ENCODE measurements around the gene FLRT2.

FLRT2 gene

GRCh38 chr14:85580536-85581140 lies 50.7 kb downstream of the FLRT2 start:
- Histone ChIP-seq H3K4me3 (ENCODE audit: low read depth in 1 of 2, low read length in 2 of 2) (no peak overlapping the region), H3K4me1 (ENCODE audit: control insufficient read depth in 1 of 2, insufficient read depth in 2 of 2, low read length in 2 of 2) (peaks cover 0 to 4% of the 10 kb centered on the region in 2 donors), H3K27ac (ENCODE audit: low read length) (no peak overlapping the region), H3K9me3 (ENCODE audit: control insufficient read depth in 1 of 2, low read length in 2 of 2) (no peaks in the 10 kb centered on the region), H3K36me3 (ENCODE audit: control insufficient read depth in 1 of 2, insufficient read depth in 2 of 2, low read length in 2 of 2) (no peaks in the 10 kb centered on the region), H3K27me3 (ENCODE audit: low read depth, low read length) (no peaks in the 10 kb centered on the region)

DNA sequence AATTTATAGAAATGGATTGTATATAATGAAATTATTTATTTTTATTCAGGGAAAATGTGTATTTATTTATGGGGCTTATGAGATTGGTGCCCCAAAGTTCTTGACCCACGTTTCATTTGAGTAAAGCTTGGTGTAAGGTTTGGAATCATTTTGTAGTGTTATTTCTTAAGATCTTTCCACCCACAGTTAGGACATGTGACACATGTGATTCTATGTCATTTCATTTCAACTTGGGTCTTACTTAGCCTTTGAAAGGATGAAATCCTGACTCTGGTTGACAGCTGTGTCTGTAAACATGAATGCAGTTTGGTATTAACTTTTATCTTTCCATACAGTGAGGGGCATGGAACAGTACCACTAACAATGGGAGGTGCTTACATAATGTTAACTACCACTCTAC lies 51.7 kb downstream of the FLRT2 start:
- no peaks in the 10 kb centered on the region for H3K27me3 ChIP-seq (ENCODE audit: low read depth, low read length)
- H3K27ac ChIP-seq (ENCODE audit: low read length): no peak overlapping the region
- peaks cover 0 to 4% of the 10 kb centered on the region in 2 donors for H3K4me1 ChIP-seq (ENCODE audit: control insufficient read depth in 1 of 2, insufficient read depth in 2 of 2, low read length in 2 of 2)
- H3K9me3 ChIP-seq (ENCODE audit: control insufficient read depth in 1 of 2, low read length in 2 of 2): no peaks in the 10 kb centered on the region
- no peak overlapping the region for H3K4me3 ChIP-seq (ENCODE audit: low read depth in 1 of 2, low read length in 2 of 2)
- H3K36me3 ChIP-seq (ENCODE audit: control insufficient read depth in 1 of 2, insufficient read depth in 2 of 2, low read length in 2 of 2): no peaks in the 10 kb centered on the region

DNA sequence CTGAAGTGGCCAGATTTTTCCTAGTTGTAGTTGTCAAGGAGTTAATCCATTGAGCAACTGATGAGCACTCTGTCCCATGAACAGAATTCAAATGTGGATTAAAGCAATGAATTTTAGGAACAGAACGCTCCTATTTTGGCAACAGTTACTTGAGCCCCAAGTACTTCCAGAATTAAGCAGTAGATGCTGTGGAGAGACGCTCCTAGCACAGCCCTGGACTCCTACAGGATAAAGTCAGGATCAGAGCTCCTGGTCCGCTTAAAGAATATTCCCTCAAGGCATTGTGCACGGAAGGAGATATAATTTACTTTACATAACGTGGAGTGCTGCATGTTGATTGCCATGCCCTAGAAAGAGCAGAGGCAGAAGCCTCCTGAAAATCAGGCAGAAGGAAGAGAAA lies 53.4 kb downstream of the FLRT2 start:
- H3K4me3 ChIP-seq (ENCODE audit: low read depth in 1 of 2, low read length in 2 of 2): no peak overlapping the region
- H3K27me3 ChIP-seq (ENCODE audit: low read depth, low read length): no peaks in the 10 kb centered on the region
- no peaks in the 10 kb centered on the region for H3K9me3 ChIP-seq (ENCODE audit: control insufficient read depth in 1 of 2, low read length in 2 of 2)
- no peaks in the 10 kb centered on the region for H3K36me3 ChIP-seq (ENCODE audit: control insufficient read depth in 1 of 2, insufficient read depth in 2 of 2, low read length in 2 of 2)
- peaks cover 0 to 4% of the 10 kb centered on the region in 2 donors for H3K4me1 ChIP-seq (ENCODE audit: control insufficient read depth in 1 of 2, insufficient read depth in 2 of 2, low read length in 2 of 2)
- no peak overlapping the region for H3K27ac ChIP-seq (ENCODE audit: low read length)

GRCh38 chr14:85584481-85584880 lies 54.5 kb downstream of the FLRT2 start:
- Histone ChIP-seq H3K27ac (ENCODE audit: low read length) (no peak overlapping the region), H3K27me3 (ENCODE audit: low read depth, low read length) (no peaks in the 10 kb centered on the region), H3K4me1 (ENCODE audit: control insufficient read depth in 1 of 2, insufficient read depth in 2 of 2, low read length in 2 of 2) (peaks cover 0 to 4% of the 10 kb centered on the region in 2 donors)

GRCh38 chr14:85587151-85587711 lies 57.3 kb downstream of the FLRT2 start:
- H3K4me3 ChIP-seq (ENCODE audit: low read depth in 1 of 2, low read length in 2 of 2): no peak overlapping the region
- H3K4me1 ChIP-seq (ENCODE audit: control insufficient read depth in 1 of 2, insufficient read depth in 2 of 2, low read length in 2 of 2): peaks cover 0 to 4% of the 10 kb centered on the region in 2 donors
- H3K27me3 ChIP-seq (ENCODE audit: low read depth, low read length): no peaks in the 10 kb centered on the region
- no peaks in the 10 kb centered on the region for H3K36me3 ChIP-seq (ENCODE audit: control insufficient read depth in 1 of 2, insufficient read depth in 2 of 2, low read length in 2 of 2)
- peaks cover 0 to 4% of the 10 kb centered on the region in 2 donors for H3K9me3 ChIP-seq (ENCODE audit: control insufficient read depth in 1 of 2, low read length in 2 of 2)
- H3K27ac ChIP-seq (ENCODE audit: low read length): no peak overlapping the region

More at GRCh38 chr14:85584481-85584880, 54.5 kb downstream of the FLRT2 start:
- no peaks in the 10 kb centered on the region for H3K36me3 ChIP-seq (ENCODE audit: control insufficient read depth in 1 of 2, insufficient read depth in 2 of 2, low read length in 2 of 2)
- no peaks in the 10 kb centered on the region for H3K9me3 ChIP-seq (ENCODE audit: control insufficient read depth in 1 of 2, low read length in 2 of 2)
- H3K4me3 ChIP-seq (ENCODE audit: low read depth in 1 of 2, low read length in 2 of 2): no peak overlapping the region

- H3K27ac ChIP-seq (ENCODE audit: low read length): no peak overlapping the region
- no peaks in the 10 kb centered on the region for H3K27me3 ChIP-seq (ENCODE audit: low read depth, low read length)
Observed at GRCh38 chr14:85590784-85591183, 60.8 kb downstream of the FLRT2 start.

GRCh38 chr14:85594217-85594616 lies 64.3 kb downstream of the FLRT2 start:
- Histone ChIP-seq H3K9me3 (ENCODE audit: control insufficient read depth in 1 of 2, low read length in 2 of 2) (peaks cover 0 to 4% of the 10 kb centered on the region in 2 donors), H3K27ac (ENCODE audit: low read length) (no peak overlapping the region), H3K4me3 (ENCODE audit: low read depth in 1 of 2, low read length in 2 of 2) (no peak overlapping the region), H3K36me3 (ENCODE audit: control insufficient read depth in 1 of 2, insufficient read depth in 2 of 2, low read length in 2 of 2) (no peaks in the 10 kb centered on the region), H3K4me1 (ENCODE audit: control insufficient read depth in 1 of 2, insufficient read depth in 2 of 2, low read length in 2 of 2) (no peaks in the 10 kb centered on the region), H3K27me3 (ENCODE audit: low read depth, low read length) (no peaks in the 10 kb centered on the region)

More at GRCh38 chr14:85590784-85591183, 60.8 kb downstream of the FLRT2 start:
- Histone ChIP-seq H3K36me3 (ENCODE audit: control insufficient read depth in 1 of 2, insufficient read depth in 2 of 2, low read length in 2 of 2) (no peaks in the 10 kb centered on the region), H3K4me3 (ENCODE audit: low read depth in 1 of 2, low read length in 2 of 2) (no peak overlapping the region), H3K9me3 (ENCODE audit: control insufficient read depth in 1 of 2, low read length in 2 of 2) (peaks cover 0 to 4% of the 10 kb centered on the region in 2 donors), H3K4me1 (ENCODE audit: control insufficient read depth in 1 of 2, insufficient read depth in 2 of 2, low read length in 2 of 2) (no peaks in the 10 kb centered on the region)

- no peaks in the 10 kb centered on the region for H3K27me3 ChIP-seq (ENCODE audit: low read depth, low read length)
- H3K4me3 ChIP-seq (ENCODE audit: low read depth in 1 of 2, low read length in 2 of 2): no peak overlapping the region
- no peaks in the 10 kb centered on the region for H3K9me3 ChIP-seq (ENCODE audit: control insufficient read depth in 1 of 2, low read length in 2 of 2)
- no peaks in the 10 kb centered on the region for H3K4me1 ChIP-seq (ENCODE audit: control insufficient read depth in 1 of 2, insufficient read depth in 2 of 2, low read length in 2 of 2)
- H3K27ac ChIP-seq (ENCODE audit: low read length): no peak overlapping the region
- no peaks in the 10 kb centered on the region for H3K36me3 ChIP-seq (ENCODE audit: control insufficient read depth in 1 of 2, insufficient read depth in 2 of 2, low read length in 2 of 2)
Observed at GRCh38 chr14:85595981-85596380, 66.0 kb downstream of the FLRT2 start.

DNA sequence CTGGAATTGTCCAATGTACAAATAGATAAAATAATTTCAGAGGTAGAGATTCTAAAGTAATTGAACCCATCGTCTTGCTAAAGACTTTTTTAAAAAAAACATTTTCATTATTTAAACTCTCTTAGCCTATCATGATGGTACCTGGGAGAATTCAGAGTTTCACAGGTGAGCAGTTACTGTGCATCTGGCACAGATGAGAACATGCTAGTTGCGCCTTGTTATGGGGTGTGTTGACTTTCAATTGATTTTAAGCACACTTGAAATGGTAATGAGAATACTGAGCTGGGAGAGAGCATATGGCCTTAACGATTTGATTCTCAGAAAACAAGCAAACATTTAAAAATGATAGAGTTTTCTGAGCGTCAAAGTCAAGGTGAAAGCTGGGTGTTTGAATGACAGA lies 66.6 kb downstream of the FLRT2 start:
- Histone ChIP-seq H3K36me3 (ENCODE audit: control insufficient read depth in 1 of 2, insufficient read depth in 2 of 2, low read length in 2 of 2) (no peaks in the 10 kb centered on the region), H3K27me3 (ENCODE audit: low read depth, low read length) (no peaks in the 10 kb centered on the region), H3K4me1 (ENCODE audit: control insufficient read depth in 1 of 2, insufficient read depth in 2 of 2, low read length in 2 of 2) (no peaks in the 10 kb centered on the region), H3K4me3 (ENCODE audit: low read depth in 1 of 2, low read length in 2 of 2) (no peak overlapping the region), H3K27ac (ENCODE audit: low read length) (no peak overlapping the region), H3K9me3 (ENCODE audit: control insufficient read depth in 1 of 2, low read length in 2 of 2) (no peaks in the 10 kb centered on the region)

DNA sequence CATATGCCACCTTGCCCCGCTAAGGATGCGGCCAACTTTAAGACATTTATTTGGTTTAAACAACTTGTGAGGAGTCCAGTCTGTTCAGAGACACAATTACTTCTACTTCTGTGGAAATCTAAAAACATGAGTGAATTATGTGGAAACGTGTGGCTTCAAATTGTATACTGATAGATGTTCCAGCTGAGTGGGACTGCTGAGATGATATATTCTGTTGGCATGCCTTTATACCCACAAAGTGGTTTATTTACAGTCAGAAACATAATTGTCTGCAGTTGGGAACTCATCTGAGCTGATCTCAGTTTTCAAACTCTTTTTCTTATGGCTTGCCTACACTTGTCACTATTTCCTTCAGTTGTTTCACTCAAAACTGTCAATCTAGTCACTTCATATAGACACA lies 67.8 kb downstream of the FLRT2 start:
- H3K36me3 ChIP-seq (ENCODE audit: control insufficient read depth in 1 of 2, insufficient read depth in 2 of 2, low read length in 2 of 2): no peaks in the 10 kb centered on the region
- H3K27ac ChIP-seq (ENCODE audit: low read length): no peak overlapping the region
- no peak overlapping the region for H3K4me3 ChIP-seq (ENCODE audit: low read depth in 1 of 2, low read length in 2 of 2)
- H3K4me1 ChIP-seq (ENCODE audit: control insufficient read depth in 1 of 2, insufficient read depth in 2 of 2, low read length in 2 of 2): no peaks in the 10 kb centered on the region
- no peaks in the 10 kb centered on the region for H3K9me3 ChIP-seq (ENCODE audit: control insufficient read depth in 1 of 2, low read length in 2 of 2)
- no peaks in the 10 kb centered on the region for H3K27me3 ChIP-seq (ENCODE audit: low read depth, low read length)

DNA sequence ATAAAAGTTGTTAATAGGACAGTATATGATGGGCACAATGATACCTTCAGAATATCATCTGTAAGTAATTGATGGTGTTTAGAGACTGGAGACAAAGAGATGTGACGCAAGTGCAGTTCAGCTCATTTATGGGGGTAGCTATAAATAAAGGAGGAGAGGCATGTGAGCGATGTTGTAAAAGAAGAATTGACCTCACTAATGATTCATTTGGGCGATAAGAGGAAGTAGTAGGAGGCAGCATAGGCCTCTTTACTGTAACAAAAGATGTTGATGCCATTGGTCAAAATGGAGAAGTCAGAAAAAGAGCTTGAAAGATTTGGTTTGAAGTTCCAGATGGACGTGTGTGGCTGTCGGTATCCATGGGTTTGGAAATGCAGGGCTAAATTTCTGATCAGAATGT lies 70.0 kb downstream of the FLRT2 start:
- Histone ChIP-seq H3K4me3 (ENCODE audit: low read depth in 1 of 2, low read length in 2 of 2) (no peak overlapping the region), H3K4me1 (ENCODE audit: control insufficient read depth in 1 of 2, insufficient read depth in 2 of 2, low read length in 2 of 2) (no peaks in the 10 kb centered on the region), H3K27ac (ENCODE audit: low read length) (no peak overlapping the region), H3K9me3 (ENCODE audit: control insufficient read depth in 1 of 2, low read length in 2 of 2) (no peaks in the 10 kb centered on the region), H3K36me3 (ENCODE audit: control insufficient read depth in 1 of 2, insufficient read depth in 2 of 2, low read length in 2 of 2) (no peaks in the 10 kb centered on the region), H3K27me3 (ENCODE audit: low read depth, low read length) (no peaks in the 10 kb centered on the region)

GRCh38 chr14:85601246-85601645 lies 71.3 kb downstream of the FLRT2 start:
- no peaks in the 10 kb centered on the region for H3K36me3 ChIP-seq (ENCODE audit: control insufficient read depth in 1 of 2, insufficient read depth in 2 of 2, low read length in 2 of 2)
- H3K9me3 ChIP-seq (ENCODE audit: control insufficient read depth in 1 of 2, low read length in 2 of 2): no peaks in the 10 kb centered on the region
- no peak overlapping the region for H3K27ac ChIP-seq (ENCODE audit: low read length)
- H3K4me1 ChIP-seq (ENCODE audit: control insufficient read depth in 1 of 2, insufficient read depth in 2 of 2, low read length in 2 of 2): no peaks in the 10 kb centered on the region
- H3K27me3 ChIP-seq (ENCODE audit: low read depth, low read length): no peaks in the 10 kb centered on the region
- no peak overlapping the region for H3K4me3 ChIP-seq (ENCODE audit: low read depth in 1 of 2, low read length in 2 of 2)
